GM18499 (cell line): ENCODE results near the gene ZNF783.
"Not testable (repeated sequence)": the region's sequence is repeated elsewhere in the genome, so short reads cannot be mapped to it uniquely, and the experiment has no call there.

ENCODE experiments used
- ATAC-seq: cut with Tn5 transposase; IDR thresholded peaks from one replicate; pipeline ENCODE4 v1.9.1; 2021; ENCODE audit warnings: moderate number of reproducible peaks; ENCODE audit not compliant: insufficient read depth, unreplicated experiment

Gene ZNF783

DNA sequence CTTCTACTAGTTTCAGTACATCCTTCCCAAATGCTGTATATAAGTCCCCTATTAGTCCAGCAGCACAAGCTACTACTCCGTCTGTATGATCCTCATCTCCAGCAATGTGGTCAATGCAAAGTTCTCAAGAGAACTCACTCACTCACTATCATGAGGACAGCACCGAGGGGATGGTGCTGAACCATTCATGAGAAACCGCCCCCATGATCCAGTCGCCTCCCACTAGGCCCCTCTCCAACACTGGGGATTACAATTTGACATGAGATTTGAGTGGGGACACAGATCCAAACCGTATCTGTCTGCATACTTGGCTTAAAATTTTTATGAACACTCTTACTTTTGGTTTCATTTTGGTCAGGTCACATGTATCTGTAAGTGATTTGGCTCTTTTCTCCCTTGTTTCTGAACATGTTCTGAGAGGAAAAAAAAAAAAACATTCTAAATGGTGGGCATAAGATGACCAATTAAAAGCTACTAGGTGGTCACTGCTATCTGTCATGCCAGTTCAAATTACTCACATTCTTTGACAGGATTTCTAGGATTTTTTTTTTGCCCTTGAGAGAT is 60.1 kb downstream of the ZNF783 start:
- ATAC-seq = no peak

DNA sequence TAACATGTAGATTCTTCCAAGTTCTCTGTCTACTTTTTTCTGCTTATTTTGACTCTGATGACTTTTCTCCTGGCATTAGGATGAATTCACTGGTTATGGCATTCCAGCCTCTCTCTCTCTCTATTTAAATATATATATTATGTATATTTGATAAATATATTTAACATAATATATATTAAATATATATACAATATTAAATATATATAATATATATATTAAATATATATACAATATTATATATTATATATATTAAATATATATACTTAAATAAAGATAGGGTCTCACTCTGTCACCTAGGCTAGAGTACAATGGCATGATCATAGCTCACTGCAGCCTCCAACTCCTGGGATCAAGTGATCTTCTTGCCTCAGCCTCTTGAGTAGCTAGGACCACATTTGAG is 60.7 kb downstream of the ZNF783 start:
- no peak for ATAC-seq

DNA sequence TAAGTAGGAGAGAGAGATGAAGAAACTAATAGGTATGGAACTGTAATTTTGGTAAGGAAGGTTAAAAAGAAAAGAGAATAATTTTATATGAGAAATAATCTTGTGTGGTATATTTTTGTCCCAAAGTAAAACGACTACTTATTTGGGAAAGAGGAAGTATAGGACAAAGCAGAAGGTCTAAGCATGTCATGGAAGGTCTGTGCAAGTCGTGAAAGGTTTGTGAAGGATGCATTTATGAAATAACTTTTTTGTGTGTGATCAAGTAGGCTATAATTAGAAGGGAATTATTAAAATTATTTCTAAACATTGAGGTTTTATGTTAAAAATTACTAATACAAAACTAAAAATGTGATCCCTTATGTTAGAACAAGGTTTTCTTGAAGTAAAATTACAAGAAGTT is 63.3 kb downstream of the ZNF783 start:
- no peak for ATAC-seq

DNA sequence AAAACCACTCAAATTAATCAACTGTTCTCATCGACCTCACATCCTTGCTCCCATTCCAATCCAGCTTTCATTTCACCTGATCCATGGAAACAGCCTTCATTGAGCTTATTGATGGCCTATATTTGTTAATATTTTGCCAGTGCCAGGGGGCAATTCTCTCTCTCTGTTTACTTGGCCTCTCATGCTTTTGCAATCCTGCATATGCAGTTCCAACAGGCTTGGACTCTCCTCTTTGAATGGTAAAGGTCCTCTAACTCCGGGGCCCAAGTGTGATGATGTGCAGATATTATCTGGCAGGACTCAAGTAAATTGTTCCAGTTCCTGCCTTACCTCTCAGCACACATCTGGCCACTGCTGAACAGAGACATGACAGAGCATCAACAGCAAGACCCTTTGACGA is 67.3 kb downstream of the ZNF783 start:
- no peak for ATAC-seq

DNA sequence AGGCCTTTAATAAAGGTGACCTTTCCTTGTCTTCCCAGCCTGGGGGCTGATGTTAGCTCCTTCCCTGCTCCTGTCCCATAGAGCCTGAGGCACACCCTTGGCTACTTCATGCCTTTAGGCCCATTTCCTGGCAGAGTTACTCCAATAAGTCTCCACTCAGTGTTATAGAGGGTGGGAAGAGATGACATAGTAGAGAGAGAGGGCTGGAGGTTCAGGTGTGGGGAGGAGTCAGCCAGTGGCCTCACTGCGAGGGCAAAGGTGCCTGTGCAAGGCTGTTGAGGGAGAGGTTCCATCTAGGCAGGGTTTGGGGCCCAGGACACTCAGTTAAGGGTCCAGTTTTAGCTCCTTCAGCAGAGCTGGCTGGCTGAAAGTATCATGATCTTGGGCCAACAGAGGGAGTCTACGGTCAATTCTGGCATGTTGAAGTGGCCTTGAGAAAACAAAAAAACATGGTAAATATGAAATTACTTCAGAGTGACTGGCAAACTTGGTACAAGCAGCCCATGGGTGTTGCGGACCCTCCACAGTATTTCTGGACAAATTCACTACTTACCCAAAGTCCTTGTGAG is 67.9 kb downstream of the ZNF783 start:
- no peak for ATAC-seq

DNA sequence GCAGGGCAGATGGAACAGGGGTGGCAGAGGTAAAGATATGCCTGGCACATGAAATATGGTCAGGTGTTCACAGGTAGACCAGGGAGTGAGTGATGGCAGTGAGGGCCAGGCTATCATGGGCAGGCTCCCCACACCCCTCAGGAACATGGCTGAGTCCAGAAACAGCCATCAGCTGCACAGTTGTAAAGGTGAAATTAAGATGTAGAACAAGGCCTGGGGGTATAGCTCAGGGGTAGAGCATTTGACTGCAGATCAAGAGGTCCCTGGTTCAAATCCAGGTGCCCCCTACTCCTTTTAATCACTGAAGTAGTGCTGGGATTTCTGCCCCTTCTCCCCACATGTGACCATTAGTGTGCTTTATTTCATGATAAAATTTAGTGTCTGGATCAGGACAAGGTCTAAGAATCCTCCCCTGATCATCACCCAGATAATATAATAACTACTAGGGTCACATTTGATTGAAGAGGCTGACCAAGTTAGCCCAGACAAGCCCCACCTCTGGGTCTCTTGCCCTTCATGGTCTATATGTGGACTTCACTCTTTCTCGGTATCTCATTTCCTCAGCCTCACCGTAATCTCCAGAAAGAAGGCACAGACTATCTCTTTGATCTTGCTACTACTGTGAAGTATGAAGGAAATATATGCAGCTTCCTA is 69.0 kb downstream of the ZNF783 start:
- no peak for ATAC-seq

DNA sequence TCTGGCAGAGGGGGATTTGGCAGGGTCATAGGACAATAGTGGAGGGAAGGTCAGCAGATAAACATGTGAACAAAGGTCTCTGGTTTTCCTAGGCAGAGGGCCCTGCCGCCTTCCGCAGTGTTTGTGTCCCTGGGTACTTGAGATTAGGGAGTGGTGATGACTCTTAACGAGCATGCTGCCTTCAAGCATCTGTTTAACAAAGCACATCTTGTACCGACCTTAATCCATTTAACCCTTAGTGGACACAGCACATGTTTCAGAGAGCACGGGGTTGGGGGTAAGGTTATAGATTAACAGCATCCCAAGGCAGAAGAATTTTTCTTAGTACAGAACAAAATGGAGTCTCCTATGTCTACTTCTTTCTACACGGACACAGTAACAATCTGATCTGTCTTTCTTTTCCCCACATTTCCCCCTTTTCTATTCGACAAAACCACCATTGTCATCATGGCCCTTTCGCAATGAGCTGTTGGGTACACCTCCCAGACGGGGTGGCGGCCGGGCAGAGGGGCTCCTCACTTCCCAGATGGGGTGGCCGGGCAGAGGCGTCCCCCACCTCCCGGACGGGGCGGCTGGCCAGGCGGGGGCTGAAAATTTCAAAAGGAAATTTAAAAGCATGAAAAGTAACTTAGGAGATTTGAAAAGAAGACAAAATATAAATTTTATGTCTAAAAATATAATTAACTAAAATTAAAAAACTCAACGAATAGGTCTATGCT is 70.8 kb downstream of the ZNF783 start:
- not testable (repeated sequence) for ATAC-seq

DNA sequence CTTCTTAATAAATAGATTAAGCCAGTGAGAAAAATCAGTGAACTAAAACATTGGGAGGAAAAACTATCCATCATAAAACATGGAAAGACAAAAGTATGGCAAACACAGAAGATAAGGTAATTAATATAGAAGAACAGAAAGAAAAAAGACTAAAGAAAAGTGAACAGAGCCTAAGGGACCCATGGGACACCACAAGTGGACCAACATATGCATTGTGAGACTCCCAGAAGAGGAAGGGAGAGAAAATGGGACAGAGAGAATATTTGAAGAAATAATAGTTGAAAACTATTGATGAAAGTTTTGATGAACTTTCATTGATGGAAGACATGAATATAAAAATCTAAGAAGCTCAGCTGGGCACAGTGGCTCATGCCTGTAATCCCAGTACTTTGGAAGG is 71.3 kb downstream of the ZNF783 start:
- no peak for ATAC-seq

DNA sequence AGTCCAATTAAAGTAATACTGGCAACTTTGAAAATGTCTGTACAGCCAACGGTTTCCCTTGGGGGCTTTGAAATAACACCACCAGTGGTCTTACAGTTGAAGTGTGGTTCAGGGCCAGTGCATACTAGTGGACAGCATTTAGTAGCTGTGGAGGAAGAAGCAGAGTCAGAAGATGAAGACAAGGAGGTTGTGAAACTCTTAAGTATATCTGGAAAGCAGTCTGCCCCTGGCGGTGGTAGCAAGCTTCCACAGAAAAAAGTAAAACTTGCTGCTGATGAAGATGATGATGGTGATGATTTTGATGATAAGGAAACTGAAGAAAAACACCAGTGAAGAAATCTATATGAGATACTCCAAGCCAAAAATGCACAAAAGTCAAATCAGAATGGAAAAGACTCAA is 72.2 kb downstream of the ZNF783 start:
- no peak for ATAC-seq
